K562 (cell line): ENCODE data around the gene FITM1. TPM values are rescaled to one million over a fixed set of nuclear protein-coding genes. Genes with fewer than 3 reads are reported as not detected.

Source experiments
- ATF3 ChIP-seq, 2 experiments: fragments of 450-650 bp in 1 of 2; sonication (generic) in 1 of 2; formaldehyde crosslinking in 1 of 2; IDR thresholded peaks in 1 of 2; conservative IDR thresholded peaks in 1 of 2; 2 replicates each; pipeline versions ENCODE4 v1.6.1 to v1.8.1; 2016 to 2023; ENCODE audit warnings: mild to moderate bottlenecking in 2 of 2, moderate library complexity in 2 of 2, inconsistent platforms in 1 of 2, missing genetic modification reagents in 1 of 2
- ETV1 ChIP-seq: fragments of 450-650 bp; conservative IDR thresholded peaks from 2 replicates; pipeline ENCODE4 v1.6.1; 2016; ENCODE audit warnings: missing genetic modification characterization, control low read depth, low read depth, missing compliant biosample characterization
- RFX1 ChIP-seq: fragments of 450-650 bp; IDR thresholded peaks from 2 replicates; pipeline ENCODE4 v1.6.1; 2016; ENCODE audit warnings: mild to moderate bottlenecking, moderate library complexity
- ZBTB5 ChIP-seq: fragments of 450-650 bp; IDR thresholded peaks from 2 replicates; pipeline ENCODE4 v1.6.1; 2017; ENCODE audit warnings: antibody characterized with exemption
- polyA plus RNA-seq, 8 experiments: library from polyadenylated mRNA; depleted of rRNA in 4 of 8; stranded (reverse) in 5 of 8; unstranded in 3 of 8; fragments of >200 nt; fragmentation: Nextera tagmentation in 2 of 8; fragmentation: Illumina TruSeq in 1 of 8; extraction: Ambion mirVana in 2 of 8; extraction: Trizol in 1 of 8; gene quantifications; 2 replicates each; pipeline versions ENCODE4 v1.2.1 to v1.2.3, GENCODE V29; 2011 to 2014; ENCODE audit warnings: inconsistent platforms in 1 of 8, missing spikeins in 1 of 8
- total RNA-seq, 7 experiments: library from RNA; depleted of rRNA in 6 of 7; stranded (reverse); fragments of >200 nt in 6 of 7; fragmentation: Illumina TruSeq in 2 of 7; extraction: Trizol in 2 of 7; gene quantifications; 2 replicates each; pipeline versions ENCODE4 v1.2.1 to v1.2.3, GENCODE V29; 2011 to 2021; ENCODE audit warnings: low replicate concordance in 1 of 7
- TF ChIP-seq, protein P1 (sequence below): fragments of 250-450 bp; sonication (Bioruptor Pico); IDR thresholded peaks from 2 replicates; pipeline ENCODE4 v1.4.0; 2020

FITM1 gene
- total and polyA plus RNA-seq, 9 of the 15 experiments (the other 6 are each of a cell fraction or from before 2014, with no cell fraction given), result 0.09 to 0.20 TPM; not detected in 7

DNA sequence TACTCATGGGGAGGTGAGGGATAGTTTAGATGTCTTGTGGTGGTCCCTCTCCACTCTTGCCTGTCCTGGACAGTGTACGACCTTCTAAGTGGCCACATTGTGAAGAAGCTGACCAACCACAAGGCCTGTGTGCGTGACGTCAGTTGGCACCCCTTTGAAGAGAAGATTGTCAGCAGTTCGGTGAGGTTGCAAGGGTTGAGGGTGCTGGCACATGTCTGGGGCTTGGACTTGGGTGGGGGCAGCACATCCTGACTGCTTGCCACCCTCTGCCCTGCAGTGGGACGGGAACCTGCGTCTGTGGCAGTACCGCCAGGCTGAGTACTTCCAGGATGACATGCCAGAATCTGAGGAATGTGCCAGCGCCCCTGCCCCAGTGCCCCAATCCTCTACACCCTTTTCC, 7.6 kb upstream of the FITM1 start (continued):
- TF ChIP-seq ETV1 (tag), result no peak
- TF ChIP-seq ZBTB5, result no peak
- TF ChIP-seq ATF3 (IDR thresholded peaks at IDR 0.05), result no peak
- no peak for TF ChIP-seq ATF3 (CRISPR knock-in tag; conservative IDR thresholded peaks at IDR 0.05)
- TF ChIP-seq, protein P1, sequence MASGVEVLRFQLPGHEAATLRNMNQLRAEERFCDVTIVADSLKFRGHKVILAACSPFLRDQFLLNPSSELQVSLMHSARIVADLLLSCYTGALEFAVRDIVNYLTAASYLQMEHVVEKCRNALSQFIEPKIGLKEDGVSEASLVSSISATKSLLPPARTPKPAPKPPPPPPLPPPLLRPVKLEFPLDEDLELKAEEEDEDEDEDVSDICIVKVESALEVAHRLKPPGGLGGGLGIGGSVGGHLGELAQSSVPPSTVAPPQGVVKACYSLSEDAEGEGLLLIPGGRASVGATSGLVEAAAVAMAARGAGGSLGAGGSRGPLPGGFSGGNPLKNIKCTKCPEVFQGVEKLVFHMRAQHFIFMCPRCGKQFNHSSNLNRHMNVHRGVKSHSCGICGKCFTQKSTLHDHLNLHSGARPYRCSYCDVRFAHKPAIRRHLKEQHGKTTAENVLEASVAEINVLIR (CRISPR knock-in tag), result no peak
- no peak for TF ChIP-seq RFX1
